NB4 (cell line): Measurements from ENCODE around the gene RPS6KL1.

Experiments
- MAX ChIP-seq: IDR thresholded peaks from 2 replicates; pipeline ENCODE4 v1.6.1; 2011; ENCODE audit warnings: low read depth, low read length
- MYC ChIP-seq: IDR thresholded peaks from 2 replicates; pipeline ENCODE4 v1.6.1; 2011; ENCODE audit warnings: low read depth, low read length
- POLR2A ChIP-seq: IDR thresholded peaks from 2 replicates; pipeline ENCODE4 v1.6.1; 2011; ENCODE audit warnings: mild to moderate bottlenecking; ENCODE audit not compliant: insufficient read length; ENCODE audit errors: extremely low read depth
- TF ChIP-seq, protein P1 (sequence below): IDR thresholded peaks from one replicate; pipeline ENCODE4 v1.5.1; 2012; ENCODE audit warnings: low read depth, low read length

DNA sequence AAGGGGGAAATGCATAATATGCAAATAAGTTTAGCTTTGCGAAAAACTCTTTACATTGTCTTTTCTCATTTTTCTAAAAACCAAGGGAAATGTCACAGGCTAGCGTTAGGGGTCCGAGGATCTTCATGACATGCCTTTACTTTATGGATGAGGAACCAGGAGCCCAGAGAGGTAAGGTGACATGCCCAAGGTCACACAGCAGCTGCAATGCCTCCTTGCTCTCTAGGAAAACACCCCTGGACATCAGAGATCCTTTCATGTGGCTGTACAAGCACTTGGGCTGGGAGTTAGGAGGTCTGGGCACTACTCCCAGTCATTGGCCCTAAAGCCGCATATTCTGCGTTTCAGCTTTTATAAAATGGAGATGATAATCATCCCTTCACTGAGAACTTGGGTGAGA is 47.9 kb downstream of the RPS6KL1 start:
- TF ChIP-seq, protein P1, sequence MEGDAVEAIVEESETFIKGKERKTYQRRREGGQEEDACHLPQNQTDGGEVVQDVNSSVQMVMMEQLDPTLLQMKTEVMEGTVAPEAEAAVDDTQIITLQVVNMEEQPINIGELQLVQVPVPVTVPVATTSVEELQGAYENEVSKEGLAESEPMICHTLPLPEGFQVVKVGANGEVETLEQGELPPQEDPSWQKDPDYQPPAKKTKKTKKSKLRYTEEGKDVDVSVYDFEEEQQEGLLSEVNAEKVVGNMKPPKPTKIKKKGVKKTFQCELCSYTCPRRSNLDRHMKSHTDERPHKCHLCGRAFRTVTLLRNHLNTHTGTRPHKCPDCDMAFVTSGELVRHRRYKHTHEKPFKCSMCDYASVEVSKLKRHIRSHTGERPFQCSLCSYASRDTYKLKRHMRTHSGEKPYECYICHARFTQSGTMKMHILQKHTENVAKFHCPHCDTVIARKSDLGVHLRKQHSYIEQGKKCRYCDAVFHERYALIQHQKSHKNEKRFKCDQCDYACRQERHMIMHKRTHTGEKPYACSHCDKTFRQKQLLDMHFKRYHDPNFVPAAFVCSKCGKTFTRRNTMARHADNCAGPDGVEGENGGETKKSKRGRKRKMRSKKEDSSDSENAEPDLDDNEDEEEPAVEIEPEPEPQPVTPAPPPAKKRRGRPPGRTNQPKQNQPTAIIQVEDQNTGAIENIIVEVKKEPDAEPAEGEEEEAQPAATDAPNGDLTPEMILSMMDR: no peak
- no peak for TF ChIP-seq POLR2A
- no peak for TF ChIP-seq MYC
- no peak for TF ChIP-seq MAX
